Stimulated activated CD4-positive, alpha-beta T cell treated with anti-CD3 and anti-CD28 coated beads, TNF-alpha, amount 100 ng/mL, for 4 hours (primary cell): ENCODE results near the gene PARVB.
A peak's percentile ranks its signal among the peaks of the same experiment; 100 is the strongest.
"Not testable (repeated sequence)": the region's sequence is repeated elsewhere in the genome, so short reads cannot be mapped to it uniquely, and the experiment has no call there.

Experiments used
- DNase-seq, 3 experiments: peaks; one replicate each; pipeline ENCODE4 v3.0.0-alpha.2; 2020; ENCODE audit warnings: low read depth in 3 of 3

Gene PARVB

DNA sequence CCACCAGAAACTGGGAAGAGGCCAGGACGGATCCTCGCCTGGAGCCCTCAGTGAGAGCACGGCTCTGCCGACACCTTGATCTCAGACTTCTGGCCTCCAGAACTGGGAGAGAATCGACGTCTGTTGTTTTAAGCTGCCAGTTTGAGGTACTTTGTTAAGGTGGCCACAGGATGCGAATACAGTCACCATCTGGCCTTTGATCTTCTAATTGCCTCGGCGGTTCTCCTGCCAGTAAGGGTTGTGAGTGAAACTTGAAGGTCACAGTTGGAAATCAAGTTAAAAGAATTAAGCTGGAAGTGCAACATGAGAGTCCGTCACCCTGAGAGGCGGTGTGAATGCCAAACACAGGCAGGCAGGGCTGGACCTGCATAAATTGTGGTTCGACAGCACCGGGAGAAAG, 27.9 kb downstream of the PARVB start:
- no peak for DNase-seq

GRCh38 chr22:44055805-44056204, 31.7 kb downstream of the PARVB start:
- no peak for DNase-seq

DNA sequence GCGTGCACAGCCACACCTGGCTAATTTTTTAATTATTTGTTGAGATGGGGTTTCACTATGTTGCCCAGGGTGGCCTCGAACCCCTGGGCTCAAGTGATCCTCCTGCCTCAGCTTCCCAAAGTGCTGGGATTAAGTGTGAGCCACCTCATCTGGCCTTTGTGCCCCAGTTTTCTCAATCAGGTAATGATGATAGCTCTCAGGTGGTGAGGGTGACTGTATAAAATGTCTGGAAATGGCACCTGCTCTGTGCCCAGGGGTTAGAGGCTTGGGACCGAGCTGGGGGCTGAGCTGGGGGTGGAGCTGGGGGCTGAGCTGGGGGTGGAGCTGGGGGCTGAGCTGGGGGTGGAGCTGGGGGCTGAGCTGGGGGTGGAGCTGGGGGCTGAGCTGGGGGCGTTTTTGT, 32.5 kb downstream of the PARVB start:
- DNase-seq: not testable (repeated sequence)

DNA sequence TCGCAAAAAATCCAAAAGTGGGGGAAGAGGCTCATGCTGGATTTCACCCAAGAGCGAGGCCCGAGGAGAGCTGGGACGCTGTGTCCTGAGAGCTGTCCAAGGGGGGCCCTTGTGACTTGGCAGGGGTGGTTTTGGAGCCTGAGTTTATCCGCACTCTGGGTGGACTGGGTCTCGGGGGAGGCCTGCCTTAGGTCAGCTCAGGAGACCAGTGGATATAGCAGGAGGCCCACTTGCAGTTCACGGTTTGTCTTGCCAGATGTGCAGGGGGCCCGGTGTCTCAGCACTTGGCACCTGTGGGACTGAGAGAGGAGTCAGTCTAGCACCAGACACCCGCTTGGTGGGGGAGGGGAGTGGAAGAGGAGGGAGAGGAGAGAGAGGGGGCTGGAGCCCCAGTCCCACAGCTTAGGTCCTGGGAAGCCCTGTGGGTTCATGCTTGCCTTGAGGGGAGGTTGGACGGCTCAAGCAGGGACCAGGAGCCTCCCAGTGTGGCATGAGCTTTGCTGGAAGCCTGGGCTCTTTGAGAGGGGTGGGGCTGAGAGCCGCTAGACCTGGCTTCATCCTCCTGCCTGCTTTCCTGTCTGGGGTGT, 33.4 kb downstream of the PARVB start:
- no peak for DNase-seq

- no peak for DNase-seq
Measured at GRCh38 chr22:44063462-44064371, 39.6 kb downstream of the PARVB start.

GRCh38 chr22:44067033-44067432, 42.9 kb downstream of the PARVB start:
- DNase-seq: no peak

DNA sequence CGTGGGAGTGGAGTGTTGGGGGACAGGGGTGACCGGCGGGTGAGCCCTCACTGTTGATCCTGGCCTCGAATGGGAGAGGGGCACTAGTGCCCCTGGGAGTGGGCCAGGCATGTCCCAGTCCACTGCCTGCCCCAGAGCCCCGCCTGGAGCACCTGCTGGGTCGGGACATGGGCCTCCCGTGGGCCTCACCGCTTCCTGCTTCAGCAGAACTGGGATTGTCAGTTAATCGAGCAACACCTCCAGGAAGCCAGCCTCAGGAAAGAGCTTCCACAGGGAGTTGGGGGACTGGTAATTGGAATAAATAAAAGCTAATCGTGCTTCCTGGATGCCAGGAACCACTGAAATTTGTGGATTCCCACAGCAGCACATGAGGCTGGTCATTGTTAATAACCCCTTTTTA, 43.8 kb downstream of the PARVB start:
- DNase-seq: no peak

- no peak for DNase-seq
Measured at GRCh38 chr22:44068422-44069191, 44.5 kb downstream of the PARVB start.

- DNase-seq: no peak
Measured at GRCh38 chr22:44070029-44070428, 45.9 kb downstream of the PARVB start.

GRCh38 chr22:44071781-44072326, 47.8 kb downstream of the PARVB start:
- DNase-seq: no peak

DNA sequence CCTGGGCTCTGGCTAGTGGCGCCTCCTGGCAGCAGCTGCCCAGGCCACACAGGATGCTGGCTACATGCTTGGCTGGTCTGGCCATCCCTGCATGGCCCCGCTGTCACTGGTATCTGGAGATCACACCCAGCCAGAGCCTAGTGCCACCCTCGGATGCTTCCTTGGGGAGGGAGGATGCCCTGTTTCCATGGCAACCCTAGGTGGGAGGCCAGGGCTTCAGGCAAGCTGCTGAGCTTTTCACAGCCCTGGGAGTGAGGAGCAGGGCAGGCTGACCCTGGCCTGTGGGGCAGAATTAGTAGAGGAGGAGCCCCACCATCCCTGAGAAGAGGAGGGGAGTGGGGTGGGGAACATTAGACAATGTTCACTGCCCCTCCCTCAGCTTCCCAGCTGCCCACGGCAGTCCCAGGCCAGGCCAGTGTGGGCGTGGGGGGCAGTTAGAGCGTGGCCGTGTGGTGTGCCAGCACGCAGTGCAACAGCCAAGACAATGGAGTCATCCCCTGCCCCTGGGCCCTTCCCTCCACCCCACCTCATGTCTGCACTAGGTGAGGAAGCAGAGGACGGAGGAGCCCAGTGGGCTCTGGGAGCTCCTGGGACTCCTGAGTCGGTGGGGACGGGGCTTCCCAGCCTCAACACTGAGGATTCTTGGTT, 50.4 kb downstream of the PARVB start:
- no peak for DNase-seq

- DNase-seq: no peak
Measured at GRCh38 chr22:44075022-44075421, 50.9 kb downstream of the PARVB start.

- DNase-seq: no peak
Measured at GRCh38 chr22:44075670-44076069, 51.6 kb downstream of the PARVB start.

- no peak for DNase-seq
Measured at GRCh38 chr22:44076825-44077224, 52.7 kb downstream of the PARVB start.

GRCh38 chr22:44080936-44081861, 57.1 kb downstream of the PARVB start:
- peak; percentile 31 to 49 (median 44) for DNase-seq

DNA sequence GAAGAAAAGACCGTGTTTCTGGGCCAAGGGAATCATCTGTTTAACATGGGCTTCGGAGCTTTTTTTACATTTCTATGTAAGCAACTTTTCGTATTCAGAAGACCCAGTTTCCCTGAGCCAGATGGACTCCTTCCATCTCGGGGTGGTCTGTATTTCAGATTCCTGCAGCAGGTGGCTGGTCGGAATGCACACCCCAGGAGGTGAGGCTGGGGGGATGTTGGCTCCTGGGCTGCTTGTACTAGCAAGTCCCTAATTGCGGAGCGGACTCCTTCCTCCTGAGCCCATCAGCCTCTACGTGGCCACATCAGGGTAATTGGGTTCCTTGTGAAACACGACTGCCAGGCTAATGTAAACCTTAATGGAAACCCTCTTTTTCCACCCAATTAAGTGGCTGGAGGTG, 58.7 kb downstream of the PARVB start:
- DNase-seq: no peak

GRCh38 chr22:44084044-44084772, 60.1 kb downstream of the PARVB start:
- DNase-seq: no peak

GRCh38 chr22:44085743-44086270, 61.7 kb downstream of the PARVB start:
- DNase-seq: no peak

GRCh38 chr22:44086271-44087088, 62.4 kb downstream of the PARVB start:
- DNase-seq: no peak
